Endodermal cell (in vitro differentiated cells): ENCODE measurements around the gene CNOT3. TPM values are rescaled to one million over a fixed set of nuclear protein-coding genes. Genes with fewer than 3 reads are reported as not detected.

Source experiments
- DNase-seq: peaks from one replicate; pipeline ENCODE4 v3.0.0-alpha.2; 2017
- H3K27ac ChIP-seq: 2 replicates; pipeline ENCODE4 v1.5.1; 2013; ENCODE audit warnings: mild to moderate bottlenecking, low read depth, low read length, moderate library complexity
- H3K27me3 ChIP-seq: 2 replicates; pipeline ENCODE4 v1.6.1; 2013; ENCODE audit warnings: mild to moderate bottlenecking, low read length, moderate library complexity; ENCODE audit not compliant: insufficient read depth, control insufficient read depth, poor library complexity, severe bottlenecking
- H3K36me3 ChIP-seq: 2 replicates; pipeline ENCODE4 v1.7.0; 2013; ENCODE audit warnings: mild to moderate bottlenecking, low read length, moderate library complexity; ENCODE audit not compliant: control insufficient read depth, insufficient read depth
- H3K4me1 ChIP-seq: one replicate; pipeline ENCODE4 v1.7.0; 2013; ENCODE audit warnings: low read length; ENCODE audit not compliant: control insufficient read depth, insufficient read depth
- H3K4me3 ChIP-seq: 2 replicates; pipeline ENCODE4 v1.5.1; 2013; ENCODE audit warnings: mild to moderate bottlenecking, low read length, moderate library complexity
- H3K9ac ChIP-seq: 2 replicates; pipeline ENCODE4 v1.6.1; 2013; ENCODE audit warnings: mild to moderate bottlenecking, low read length, moderate library complexity; ENCODE audit not compliant: poor library complexity, severe bottlenecking; ENCODE audit errors: extremely low read depth
- H3K9me3 ChIP-seq: 2 replicates; pipeline ENCODE4 v1.6.1; 2013; ENCODE audit warnings: mild to moderate bottlenecking, low read length, moderate library complexity; ENCODE audit not compliant: control insufficient read depth
- H3K27ac Mint-ChIP-seq: 2 replicates; pipeline ENCODE4 v1.8.0; 2020; ENCODE audit warnings: mixed read lengths
- H3K27me3 Mint-ChIP-seq: 2 replicates; pipeline ENCODE4 v1.8.0; 2021; ENCODE audit warnings: mild to moderate bottlenecking, mixed read lengths; ENCODE audit not compliant: insufficient read depth
- H3K36me3 Mint-ChIP-seq: 2 replicates; pipeline ENCODE4 v1.8.0; 2020; ENCODE audit warnings: low read depth, mixed read lengths
- H3K4me1 Mint-ChIP-seq: 2 replicates; pipeline ENCODE4 v1.8.0; 2020; ENCODE audit warnings: mixed read lengths
- H3K4me3 Mint-ChIP-seq: 2 replicates; pipeline ENCODE4 v1.8.0; 2020; ENCODE audit warnings: mild to moderate bottlenecking, moderate library complexity, mixed read lengths
- H3K9me3 Mint-ChIP-seq: 2 replicates; pipeline ENCODE4 v1.8.0; 2020; ENCODE audit warnings: mild to moderate bottlenecking, mixed read lengths
- WGBS, 2 experiments: methylation state at CpG; one replicate each; pipeline versions ENCODE4 v1.1.5 to v1.1.7; 2013; ENCODE audit warnings: missing lambda C conversion rate in 2 of 2, mixed read lengths in 1 of 2; ENCODE audit not compliant: insufficient coverage in 1 of 2, insufficient read length in 1 of 2; 5-methylcytosine and 5-hydroxymethylcytosine counted together
- total RNA-seq, 2 donors: library from RNA; stranded (reverse); fragmentation: NEBNext Ultra II Directional in 1 of 2; extraction: Animal tissue kit (Norgen Biotek cat#: 25700) in 1 of 2; gene quantifications; 2 replicates in 1 of 2; 3 replicates in 1 of 2; pipeline ENCODE4 v1.2.1, GENCODE V29; 2021
- TF ChIP-seq, protein P1 (sequence below): fragments of 200-600 bp; sonication (generic); conservative IDR thresholded peaks from 2 replicates; pipeline ENCODE4 v1.5.0; 2021; ENCODE audit warnings: antibody characterized with exemption, mild to moderate bottlenecking

CNOT3 gene
- total RNA-seq, 2 donors from 2014 or later: 78.9 to 82.7 TPM

DNA sequence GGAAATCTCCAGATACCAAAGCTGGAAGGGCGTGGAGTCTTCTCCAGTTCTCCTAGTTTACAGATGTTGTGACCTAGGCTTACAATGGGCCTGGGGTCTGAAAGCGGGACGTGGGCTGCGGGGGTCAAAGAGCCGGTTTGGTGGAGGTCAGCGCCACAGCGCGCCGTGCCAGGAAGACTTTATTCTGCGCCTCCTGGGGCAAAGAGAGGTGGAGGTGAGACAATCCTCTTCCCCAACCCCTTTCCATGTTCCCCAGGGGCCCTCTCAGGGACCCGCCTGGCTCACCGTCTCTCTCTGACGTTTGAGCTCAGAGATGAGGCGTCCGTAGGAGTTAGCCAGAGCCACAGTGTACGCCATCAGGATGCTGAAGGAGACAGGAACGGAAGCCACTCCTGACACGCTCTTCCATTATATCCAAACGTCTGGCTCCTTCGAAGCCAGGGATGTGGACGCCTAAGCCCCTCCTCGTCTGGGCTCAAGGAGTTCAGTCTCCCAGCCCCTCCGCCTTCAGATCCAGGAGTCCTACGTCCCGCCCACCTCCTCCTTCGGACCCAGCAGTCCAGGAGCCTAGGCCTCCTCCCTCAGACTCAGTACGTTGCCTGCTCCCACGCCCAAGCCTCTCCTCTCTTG is 22.7 kb downstream of the CNOT3 start:
- TF ChIP-seq, protein P1, sequence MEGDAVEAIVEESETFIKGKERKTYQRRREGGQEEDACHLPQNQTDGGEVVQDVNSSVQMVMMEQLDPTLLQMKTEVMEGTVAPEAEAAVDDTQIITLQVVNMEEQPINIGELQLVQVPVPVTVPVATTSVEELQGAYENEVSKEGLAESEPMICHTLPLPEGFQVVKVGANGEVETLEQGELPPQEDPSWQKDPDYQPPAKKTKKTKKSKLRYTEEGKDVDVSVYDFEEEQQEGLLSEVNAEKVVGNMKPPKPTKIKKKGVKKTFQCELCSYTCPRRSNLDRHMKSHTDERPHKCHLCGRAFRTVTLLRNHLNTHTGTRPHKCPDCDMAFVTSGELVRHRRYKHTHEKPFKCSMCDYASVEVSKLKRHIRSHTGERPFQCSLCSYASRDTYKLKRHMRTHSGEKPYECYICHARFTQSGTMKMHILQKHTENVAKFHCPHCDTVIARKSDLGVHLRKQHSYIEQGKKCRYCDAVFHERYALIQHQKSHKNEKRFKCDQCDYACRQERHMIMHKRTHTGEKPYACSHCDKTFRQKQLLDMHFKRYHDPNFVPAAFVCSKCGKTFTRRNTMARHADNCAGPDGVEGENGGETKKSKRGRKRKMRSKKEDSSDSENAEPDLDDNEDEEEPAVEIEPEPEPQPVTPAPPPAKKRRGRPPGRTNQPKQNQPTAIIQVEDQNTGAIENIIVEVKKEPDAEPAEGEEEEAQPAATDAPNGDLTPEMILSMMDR: no peak
- Histone ChIP-seq H3K27ac (peak overlapping the region; percentile 36), H3K9me3 (no peaks in the 10 kb centered on the region), H3K4me3 (peak overlapping the region; percentile 88), H3K36me3 (peaks cover 17% of the 10 kb centered on the region), H3K27me3 (no peaks in the 10 kb centered on the region), H3K9ac (peak overlapping the region; percentile 82), H3K4me1 (no peaks in the 10 kb centered on the region)
- H3K4me3 Mint-ChIP-seq: peak overlapping the region; percentile 91
- DNase-seq: no peak
- peaks cover 22% of the 10 kb centered on the region for H3K27me3 Mint-ChIP-seq
- H3K36me3 Mint-ChIP-seq: peaks cover 20% of the 10 kb centered on the region
- 4% methylated on average over 14 to 28 of the region's 28 CpGs for WGBS, 2 experiments
- H3K27ac Mint-ChIP-seq: peak overlapping the region; percentile 98
- H3K4me1 Mint-ChIP-seq: peaks cover 7% of the 10 kb centered on the region
- H3K9me3 Mint-ChIP-seq: peaks cover 3% of the 10 kb centered on the region

GRCh38 chr19:54160854-54161253 is 23.3 kb downstream of the CNOT3 start:
- H3K9me3 Mint-ChIP-seq: peaks cover 3% of the 10 kb centered on the region
- peaks cover 27% of the 10 kb centered on the region for H3K27me3 Mint-ChIP-seq
- TF ChIP-seq, protein P1: no peak
- H3K4me1 Mint-ChIP-seq: peaks cover 7% of the 10 kb centered on the region
- peak overlapping the region; percentile 82 for H3K9ac ChIP-seq
- no peaks in the 10 kb centered on the region for H3K27me3 ChIP-seq
- H3K4me1 ChIP-seq: no peaks in the 10 kb centered on the region
- no peak for DNase-seq
- H3K27ac Mint-ChIP-seq: peak overlapping the region; percentile 98
- peaks cover 18% of the 10 kb centered on the region for H3K36me3 Mint-ChIP-seq
- 71 to 78% methylated on average over 12 to 13 of the region's 13 CpGs for WGBS, 2 experiments
- peak overlapping the region; percentile 91 for H3K4me3 Mint-ChIP-seq
- H3K27ac ChIP-seq: peak overlapping the region; percentile 36
- H3K36me3 ChIP-seq: peaks cover 13% of the 10 kb centered on the region
- H3K4me3 ChIP-seq: peak overlapping the region; percentile 88
- no peaks in the 10 kb centered on the region for H3K9me3 ChIP-seq

GRCh38 chr19:54162241-54162805 is 24.8 kb downstream of the CNOT3 start:
- Histone ChIP-seq H3K4me3 (peak overlapping the region; percentile 68), H3K27ac (no peak overlapping the region), H3K4me1 (no peaks in the 10 kb centered on the region), H3K9ac (no peak overlapping the region), H3K36me3 (no peaks in the 10 kb centered on the region), H3K27me3 (no peaks in the 10 kb centered on the region), H3K9me3 (no peaks in the 10 kb centered on the region)
- Mint-ChIP-seq H3K4me1 (peaks cover 7% of the 10 kb centered on the region), H3K36me3 (peaks cover 9% of the 10 kb centered on the region), H3K27ac (peak overlapping the region; percentile 69), H3K4me3 (peak overlapping the region; percentile 91), H3K27me3 (peaks cover 28% of the 10 kb centered on the region), H3K9me3 (peaks cover 3% of the 10 kb centered on the region)
- TF ChIP-seq, protein P1: no peak
- peak; percentile 96 for DNase-seq
- WGBS, 2 experiments: 15 to 30% methylated on average over 9 to 32 of the region's 35 CpGs
